Stimulated activated CD8-positive, alpha-beta memory T cell treated with anti-CD3 and anti-CD28 coated beads, Interleukin-7, amount 100 ng/mL, for 24 hours (primary cell): ENCODE results near the gene ACSBG1.

Experiments used
- DNase-seq: peaks from one replicate; pipeline ENCODE4 v3.0.0-alpha.2; 2020; ENCODE audit warnings: low read depth

ACSBG1 gene, protein sequence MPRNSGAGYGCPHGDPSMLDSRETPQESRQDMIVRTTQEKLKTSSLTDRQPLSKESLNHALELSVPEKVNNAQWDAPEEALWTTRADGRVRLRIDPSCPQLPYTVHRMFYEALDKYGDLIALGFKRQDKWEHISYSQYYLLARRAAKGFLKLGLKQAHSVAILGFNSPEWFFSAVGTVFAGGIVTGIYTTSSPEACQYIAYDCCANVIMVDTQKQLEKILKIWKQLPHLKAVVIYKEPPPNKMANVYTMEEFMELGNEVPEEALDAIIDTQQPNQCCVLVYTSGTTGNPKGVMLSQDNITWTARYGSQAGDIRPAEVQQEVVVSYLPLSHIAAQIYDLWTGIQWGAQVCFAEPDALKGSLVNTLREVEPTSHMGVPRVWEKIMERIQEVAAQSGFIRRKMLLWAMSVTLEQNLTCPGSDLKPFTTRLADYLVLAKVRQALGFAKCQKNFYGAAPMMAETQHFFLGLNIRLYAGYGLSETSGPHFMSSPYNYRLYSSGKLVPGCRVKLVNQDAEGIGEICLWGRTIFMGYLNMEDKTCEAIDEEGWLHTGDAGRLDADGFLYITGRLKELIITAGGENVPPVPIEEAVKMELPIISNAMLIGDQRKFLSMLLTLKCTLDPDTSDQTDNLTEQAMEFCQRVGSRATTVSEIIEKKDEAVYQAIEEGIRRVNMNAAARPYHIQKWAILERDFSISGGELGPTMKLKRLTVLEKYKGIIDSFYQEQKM

DNA sequence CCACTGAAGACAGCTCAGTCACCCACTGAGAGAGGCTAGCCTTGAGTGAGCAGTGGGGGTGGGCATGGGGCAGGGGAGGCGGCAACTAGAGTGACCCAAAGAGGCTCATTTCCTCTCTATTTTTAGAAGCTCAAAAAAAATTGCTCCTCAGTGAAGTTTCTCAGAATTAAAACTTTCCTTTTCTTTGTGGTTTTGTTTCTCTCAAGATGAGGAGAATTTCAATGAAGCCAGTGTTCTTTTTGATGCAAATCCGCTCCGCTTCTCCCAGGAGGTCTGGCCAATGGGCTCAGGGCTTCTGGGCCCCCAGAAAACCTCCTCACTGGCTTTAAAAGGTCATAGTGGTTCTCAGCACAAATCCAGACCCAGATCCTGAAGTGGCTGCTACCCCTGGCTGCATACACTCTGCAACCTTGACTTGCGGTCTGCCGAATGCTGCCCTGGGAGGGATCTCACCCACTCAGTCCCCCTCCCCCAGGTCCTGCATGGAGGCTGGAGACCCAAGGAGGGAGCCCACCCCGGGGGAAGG is at the start of gene ACSBG1:
TSS of gene ACSBG1 (minus strand) at position 51 of the 526 bp plus-strand sequence. CDS start 64 bp downstream, outside the sequence.
- DNase-seq: no peak

DNA sequence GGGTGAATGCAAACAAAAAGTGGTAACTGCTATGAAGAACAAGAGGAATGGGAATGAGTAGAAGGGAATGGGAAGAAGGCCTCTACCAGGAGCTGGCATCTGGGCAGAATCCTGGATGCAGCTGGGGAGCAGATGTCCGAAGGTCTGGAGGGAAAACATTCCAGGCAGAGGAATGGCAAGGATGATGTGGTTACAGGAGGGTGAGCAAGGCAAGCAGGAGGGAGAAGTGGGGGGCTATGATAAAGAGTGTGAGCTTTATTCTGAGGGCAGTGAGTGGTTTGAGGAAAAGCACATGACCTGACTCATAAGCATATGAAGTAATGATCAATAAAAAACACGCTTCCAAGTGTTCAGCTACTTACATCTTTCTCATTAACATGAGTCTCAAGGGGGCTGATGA is 48.0 kb upstream of the ACSBG1 start:
- DNase-seq: no peak

DNA sequence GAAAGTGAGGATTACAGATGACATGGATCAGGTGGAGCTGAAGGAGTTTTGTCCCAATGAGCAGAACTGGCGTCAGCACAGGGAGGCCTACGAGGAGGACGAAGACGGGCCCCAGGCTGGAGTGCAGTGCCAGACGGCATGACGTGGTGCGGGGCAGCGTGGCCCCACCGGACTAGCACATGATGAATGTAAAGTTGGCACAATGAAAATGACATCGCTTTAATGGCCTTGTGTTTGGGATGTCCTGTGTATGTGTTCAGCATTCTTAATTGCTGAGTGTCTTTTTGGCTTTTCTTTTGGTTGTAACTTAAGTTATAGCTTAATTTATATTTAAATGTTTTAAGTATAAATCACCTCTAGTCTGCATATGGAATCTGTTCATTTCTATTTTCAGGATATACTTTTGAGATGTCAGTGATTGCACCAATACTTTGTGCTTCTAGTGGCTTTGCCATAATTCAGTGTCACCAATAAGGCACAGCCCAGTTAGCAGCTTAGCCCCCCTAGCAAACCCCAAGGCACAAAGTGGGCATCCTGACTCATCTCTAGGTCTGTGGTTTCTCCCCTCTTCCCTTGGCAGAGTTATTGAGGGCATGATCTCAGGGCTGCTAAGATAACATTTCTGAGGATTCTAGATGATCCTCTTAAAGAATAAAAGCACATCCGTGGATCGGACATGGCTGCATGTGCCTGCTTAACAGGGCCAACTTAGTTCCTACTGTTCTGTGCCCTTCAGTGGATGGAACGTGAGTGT is 46.1 kb upstream of the ACSBG1 start:
- no peak for DNase-seq

DNA sequence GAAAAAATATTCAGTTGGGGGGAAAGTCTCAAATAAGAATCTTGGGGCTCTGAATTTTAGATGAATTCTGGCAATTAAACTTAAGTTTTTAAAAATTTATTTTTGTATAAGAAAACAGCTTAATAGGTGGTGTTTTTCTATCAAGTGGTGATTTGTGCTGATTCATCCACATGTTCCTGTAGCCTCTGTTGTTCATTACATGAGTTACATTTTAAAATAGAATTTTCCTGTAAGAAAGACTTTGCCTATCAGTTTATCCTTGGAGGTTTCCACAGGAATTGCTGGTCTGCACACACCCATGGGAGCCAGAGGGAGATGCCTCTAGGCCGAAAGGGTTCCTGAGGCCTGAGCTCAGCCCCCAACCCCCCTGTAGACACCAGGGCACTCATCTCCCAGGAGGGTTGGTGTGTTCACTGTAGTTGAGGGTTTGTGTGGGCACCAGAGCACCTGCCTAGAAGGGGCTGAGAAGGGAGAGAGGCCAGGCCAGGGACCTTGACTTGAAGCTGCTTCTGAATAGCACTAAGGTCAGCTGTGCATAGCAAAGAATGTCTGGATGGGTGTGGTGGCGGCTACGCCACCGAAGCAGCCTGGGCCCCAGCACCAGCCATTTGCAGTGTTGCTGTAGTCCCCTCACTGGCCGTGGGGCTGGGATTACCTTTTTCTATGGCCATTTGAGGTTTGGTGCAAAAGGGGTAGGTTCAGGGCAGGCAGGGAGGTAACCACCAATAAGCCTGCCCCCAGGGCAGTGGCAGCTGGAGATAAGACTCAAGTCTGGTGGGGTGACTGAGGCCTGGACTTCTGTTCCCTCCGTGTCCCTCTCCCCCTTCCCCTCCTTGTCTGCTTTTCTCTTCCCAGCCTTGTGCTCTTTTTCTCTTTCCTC is 41.9 kb upstream of the ACSBG1 start:
- no peak for DNase-seq

DNA sequence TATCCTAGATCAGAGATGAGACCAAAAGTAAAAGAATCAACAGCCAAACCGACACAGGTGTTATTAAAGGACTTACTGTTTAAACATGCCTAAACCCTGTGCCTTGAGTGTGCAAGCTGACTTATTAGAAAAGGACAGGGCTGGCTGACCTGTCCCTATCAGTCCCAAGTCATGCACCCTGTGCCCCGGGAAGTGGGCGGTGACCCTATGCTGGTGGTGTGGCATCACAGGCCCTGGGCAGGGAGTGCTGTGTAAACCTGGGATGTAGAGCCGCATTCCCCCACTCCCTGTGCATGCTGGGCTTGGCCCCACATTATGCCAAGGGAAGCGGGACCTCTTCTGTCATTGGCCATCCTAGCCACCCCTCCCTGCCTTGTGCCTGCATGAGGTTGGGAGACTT is 40.6 kb upstream of the ACSBG1 start:
- no peak for DNase-seq

DNA sequence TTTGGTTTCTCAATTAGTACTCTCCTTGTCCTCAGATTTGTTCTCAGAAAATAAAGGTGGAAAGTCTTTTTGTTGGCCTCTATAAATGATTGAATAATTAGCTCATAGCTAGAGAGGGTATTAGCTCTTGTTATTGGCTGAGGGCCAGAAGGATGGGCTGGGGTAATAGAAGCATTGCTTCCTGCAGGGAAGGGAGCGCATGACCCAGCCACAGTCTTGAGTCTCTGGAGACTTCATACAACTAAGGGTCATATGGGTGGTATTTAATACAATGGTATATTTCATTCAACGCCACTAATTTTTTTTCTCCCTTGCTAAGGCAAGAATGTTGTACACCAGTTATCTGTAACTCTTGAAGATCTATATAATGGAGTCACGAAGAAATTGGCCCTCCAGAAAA is 38.4 kb upstream of the ACSBG1 start:
- no peak for DNase-seq

DNA sequence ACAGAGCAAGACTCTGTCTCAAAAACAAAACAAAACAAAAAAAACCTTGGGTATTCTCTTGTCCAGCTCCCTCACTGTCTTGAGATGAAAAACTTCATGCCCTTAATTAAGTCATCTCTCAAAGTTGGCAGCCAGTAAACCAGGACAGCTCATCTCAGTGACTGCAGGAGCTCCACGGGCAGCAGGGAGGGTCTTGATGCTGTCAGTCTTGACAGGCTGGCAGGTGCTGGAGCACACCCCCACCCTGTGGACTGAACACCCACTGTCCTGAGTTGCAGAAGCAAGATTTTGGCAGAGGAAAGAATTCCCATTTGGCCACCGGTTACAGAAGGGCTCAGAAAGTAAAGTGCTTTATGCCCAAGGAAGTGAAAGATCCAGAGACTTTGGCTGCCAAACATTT is 38.0 kb upstream of the ACSBG1 start:
- DNase-seq: no peak

DNA sequence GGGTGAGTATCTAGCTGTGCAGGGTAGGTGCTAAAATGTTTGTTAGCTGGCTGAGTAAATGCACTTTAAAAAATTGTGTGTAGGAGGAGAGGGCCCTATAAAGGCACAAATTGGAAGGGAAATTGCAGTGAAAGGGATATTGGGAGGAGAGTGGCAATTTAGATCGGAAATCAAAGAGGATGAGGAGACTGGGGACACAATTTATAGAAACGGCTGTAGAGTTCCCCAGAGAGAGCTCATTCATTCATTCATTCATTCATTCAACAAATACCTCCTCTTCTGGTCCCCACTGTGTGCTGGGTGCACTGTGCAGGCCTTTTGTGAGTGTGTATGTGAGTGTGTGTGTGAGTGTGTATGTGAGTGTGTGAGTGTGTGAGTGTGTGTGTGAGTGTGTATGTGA is 32.4 kb upstream of the ACSBG1 start:
- no peak for DNase-seq

DNA sequence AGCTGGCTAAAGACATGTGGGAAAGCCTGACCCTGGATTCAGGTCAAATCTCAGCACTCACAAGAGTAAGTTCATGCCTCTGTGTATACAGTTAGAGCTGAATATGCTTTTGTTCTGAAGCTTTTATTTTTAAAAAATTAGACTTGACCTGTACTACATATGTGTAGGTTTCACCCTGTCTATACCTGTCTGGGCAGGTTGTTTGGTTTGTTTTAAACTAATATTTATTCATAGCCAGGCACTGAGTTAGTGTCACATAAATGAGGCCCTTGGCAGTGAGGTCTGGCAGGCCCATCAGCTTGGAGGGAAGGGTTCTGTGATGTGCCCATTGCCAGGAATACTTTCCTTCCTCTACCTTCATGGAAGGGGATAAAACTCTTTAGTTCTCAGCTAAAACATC is 31.9 kb upstream of the ACSBG1 start:
- DNase-seq: no peak

DNA sequence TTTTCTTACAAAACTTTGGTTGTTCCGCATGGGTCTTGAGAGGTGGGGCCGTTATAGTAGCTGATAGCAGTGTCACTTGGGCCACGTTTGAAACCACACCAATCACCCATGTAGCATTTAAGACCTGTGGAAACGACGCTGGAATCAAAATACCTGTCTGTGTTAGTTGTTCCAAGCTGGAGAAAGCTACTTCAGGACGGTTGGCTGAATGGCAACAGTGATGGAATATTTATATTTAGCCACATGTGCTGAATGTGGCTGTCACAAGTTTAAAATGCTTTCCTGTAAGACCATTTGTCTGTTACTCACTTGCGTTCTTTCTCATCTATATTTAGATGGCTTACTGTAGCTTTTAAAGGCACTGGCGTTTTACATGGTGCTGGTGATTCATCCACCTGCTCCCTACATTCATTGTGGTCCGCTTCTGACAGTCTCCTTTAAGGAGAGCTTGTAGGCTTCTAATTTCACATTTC is 31.4 kb upstream of the ACSBG1 start:
- DNase-seq: no peak

DNA sequence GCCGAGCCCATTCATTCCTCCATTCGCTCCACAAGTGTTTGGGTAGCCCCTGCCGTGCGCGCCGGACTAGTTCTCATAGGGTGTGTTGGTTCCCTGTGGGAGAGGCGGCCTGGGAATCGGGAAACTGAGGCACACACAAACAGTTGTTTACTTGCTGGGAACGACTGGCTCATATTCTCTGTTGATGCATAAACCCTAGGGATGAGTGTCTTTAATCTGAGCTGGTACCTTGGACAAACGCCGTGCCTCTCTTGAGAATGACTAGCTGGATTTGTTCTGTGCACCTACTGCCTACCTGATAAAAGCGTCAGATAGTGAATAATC is 30.7 kb upstream of the ACSBG1 start:
- no peak for DNase-seq

DNA sequence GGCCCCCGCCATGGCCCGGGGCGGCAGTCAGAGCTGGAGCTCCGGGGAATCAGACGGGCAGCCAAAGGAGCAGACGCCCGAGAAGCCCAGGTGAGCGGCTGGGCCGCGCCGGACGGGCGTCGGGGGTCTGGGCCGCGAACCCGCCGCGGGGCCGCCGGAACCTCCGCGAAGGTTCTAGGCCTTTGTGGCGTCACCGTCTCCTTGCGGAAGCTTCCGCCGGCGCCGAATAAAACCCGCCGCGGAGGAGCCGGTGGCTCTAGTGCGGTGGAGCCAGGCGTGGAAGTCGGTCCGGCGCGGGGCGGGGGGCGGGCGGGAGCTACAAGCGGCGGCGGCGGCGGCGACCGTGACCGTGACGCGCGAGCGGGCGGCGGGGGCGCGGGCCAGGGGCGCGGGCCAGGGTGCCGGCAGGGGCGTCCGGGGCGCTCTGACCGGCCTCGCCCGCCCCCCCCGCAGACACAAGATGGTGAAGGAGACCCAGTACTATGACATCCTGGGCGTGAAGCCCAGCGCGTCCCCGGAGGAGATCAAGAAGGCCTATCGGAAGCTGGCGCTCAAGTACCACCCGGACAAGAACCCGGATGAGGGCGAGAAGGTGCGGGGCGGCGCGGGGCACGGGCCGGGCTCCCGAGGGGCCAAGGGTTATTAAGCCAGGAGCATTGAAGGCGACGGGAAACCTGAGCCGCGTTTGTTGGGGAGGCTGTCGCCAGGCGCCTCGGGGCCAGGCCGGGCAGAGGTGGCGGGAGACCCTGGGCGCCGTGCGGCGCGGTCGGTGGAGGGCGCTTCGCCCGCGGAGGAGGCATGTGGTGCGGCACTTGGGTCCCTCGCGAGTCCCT is 30.2 kb upstream of the ACSBG1 start, which contains the start of gene DNAJA4:
TSS of gene DNAJA4 (plus strand) at position 259 of the 833 bp plus-strand sequence. CDS start at position 461, 202 bp downstream.
- peak; percentile 13 for DNase-seq

DNA sequence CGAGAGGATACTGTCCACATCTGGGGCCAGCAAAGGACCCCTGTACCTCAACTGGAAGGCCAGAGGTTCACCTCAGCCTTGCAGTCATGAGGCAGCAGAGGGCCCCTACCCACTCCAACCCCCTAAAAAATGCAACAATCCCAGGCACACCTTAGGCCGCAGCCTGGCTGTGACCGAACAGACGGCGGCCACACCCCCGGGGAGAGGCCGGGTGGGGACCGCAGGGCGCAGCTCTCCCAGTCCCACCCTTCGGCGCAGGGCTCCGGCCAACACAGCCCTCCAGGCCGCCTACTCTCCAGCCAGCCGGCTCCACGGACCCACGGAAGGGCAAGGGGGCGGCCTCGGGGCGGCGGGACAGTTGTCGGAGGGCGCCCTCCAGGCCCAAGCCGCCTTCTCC is 29.5 kb upstream of the ACSBG1 start:
- no peak for DNase-seq

DNA sequence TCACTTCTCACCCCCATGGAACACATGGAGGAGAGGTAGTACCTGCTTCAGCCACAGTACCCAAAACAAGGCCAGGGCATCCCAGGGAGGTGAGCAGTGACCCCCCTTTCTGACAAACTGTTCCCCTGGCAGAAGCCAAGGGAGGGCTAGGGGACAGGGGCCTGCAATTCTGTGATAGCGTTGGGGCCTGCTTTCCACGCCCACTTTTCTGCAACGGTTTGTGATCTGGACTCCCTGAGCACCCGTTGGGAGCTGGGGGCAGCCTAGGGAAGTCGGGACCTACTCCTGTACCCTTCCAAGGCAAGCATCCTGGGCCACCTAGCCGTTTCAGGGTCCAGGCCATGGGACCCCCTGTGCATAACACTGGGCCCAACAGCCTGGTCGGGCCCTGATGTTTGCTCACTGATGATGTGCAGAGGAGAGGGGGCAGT is 29.0 kb upstream of the ACSBG1 start:
- DNase-seq: no peak

DNA sequence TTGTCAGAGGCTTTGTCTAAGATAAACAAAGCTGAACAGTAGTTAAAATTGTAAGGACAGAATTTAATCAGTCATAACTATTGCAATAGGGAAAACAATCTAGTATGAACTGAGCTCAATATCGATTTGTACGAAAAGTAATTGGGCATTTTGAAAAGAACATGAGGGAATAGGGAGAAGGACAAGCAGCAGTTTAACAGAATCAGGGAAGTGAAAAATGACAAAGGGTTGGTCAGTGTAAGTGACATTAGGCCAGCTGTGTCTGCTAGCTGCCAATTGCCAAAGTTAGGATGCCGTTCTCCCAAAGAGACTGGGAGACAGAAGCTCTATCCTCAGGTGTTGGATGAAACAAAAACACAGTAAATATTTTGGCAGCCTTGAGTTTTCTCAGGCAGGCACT is 26.7 kb upstream of the ACSBG1 start:
- no peak for DNase-seq

DNA sequence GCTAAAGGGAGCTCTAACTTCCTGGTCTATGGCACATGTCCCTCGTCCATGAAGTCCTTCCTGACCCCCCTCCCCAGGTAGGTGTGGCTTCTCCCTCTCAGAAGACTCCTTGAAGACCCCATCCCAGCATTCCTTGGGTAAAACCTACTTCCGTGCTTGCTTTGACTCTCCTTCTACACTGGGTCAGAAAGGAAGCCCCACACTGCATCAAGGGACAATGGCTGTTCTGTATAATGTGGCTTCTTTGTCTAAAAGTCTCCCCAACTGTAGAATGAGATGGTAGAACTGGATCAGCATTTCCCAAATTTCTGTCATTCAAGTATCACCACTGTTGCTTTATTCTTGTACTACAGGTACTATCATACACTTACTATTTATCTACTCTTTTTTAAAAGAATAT is 26.1 kb upstream of the ACSBG1 start:
- no peak for DNase-seq

DNA sequence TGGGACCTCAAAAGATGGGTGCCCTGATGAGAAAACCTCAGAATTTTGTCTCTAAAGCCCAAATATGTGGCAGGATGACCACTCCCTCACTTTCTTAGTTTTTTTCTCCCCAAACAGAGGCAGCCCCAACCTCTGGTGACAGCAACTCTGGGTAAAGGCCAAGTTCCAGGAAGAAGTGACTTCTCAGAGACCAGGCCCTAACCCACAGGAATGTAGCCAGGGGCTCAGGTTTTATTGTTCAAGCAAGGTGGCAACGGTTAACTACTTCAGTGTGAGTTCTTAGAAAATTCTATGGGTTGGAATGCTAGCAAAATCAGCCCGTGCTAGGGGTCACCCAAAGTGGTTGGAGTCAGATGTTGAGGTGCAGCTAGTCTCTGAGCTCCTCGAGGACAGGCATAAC is 24.9 kb upstream of the ACSBG1 start:
- DNase-seq: no peak

DNA sequence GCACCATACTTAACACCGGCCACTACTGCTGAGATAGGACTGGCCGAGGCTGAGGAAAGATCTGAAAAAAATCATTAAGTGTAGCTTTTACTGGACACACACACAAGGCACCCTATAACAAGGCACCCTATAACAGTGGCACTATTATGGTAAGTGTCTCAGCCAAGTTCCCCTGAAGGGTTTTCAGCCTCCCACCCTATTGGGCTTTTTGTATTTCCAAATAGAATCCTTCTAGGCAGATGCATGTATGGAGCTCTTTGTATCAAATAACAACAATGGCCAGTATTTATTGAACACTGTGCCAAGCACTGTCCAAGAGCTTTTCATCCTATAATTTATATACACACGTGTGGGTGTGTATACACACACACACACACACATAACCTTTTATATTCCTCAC is 23.3 kb upstream of the ACSBG1 start:
- no peak for DNase-seq

DNA sequence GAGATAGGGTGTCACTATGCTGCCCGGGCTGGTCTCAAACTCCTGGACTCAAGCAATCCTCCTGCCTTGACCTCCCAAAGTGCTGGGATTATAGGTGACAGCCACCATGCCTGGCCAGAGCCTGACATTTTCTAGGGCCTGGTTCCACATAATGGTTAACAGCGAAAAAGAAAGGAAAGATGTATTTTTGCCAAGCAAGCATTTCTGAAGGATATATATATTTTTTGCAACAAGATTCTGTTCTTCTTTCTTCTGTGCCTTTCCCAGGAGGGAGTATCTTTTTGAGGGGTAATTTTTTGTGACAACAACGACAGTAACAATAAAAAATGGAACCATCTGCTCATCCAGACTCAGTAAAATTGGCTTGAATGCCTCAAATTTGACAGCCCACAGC is 21.7 kb upstream of the ACSBG1 start:
- DNase-seq: no peak

DNA sequence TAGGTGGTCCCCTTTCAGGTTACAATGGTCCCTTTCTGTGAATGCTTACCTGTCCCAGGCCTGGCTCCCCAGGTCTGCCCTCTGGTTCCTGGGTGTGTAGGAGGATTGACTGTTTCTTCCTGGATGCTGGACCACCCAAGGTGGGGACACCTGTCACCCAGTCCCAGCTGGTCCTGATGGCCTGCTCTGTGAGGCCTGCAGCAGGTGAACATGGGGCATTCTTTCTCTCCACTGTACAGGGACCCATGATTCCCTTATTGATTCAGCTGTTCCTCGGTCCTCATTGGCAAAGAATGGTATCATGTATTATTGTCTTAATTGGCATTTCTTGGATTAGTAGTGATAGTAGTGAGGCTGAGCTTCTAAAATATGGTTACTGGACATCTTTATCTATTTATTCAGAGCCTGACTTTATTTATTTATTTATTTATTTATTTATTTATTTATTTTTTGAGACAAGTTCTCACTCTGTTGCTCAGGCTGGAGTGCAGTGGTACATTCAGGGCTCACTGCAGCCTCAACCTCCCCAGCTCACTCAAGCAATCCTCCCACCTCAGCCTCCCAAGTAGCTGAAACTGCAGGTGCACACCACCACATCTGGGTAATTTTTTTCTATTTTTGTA is 21.2 kb upstream of the ACSBG1 start:
- no peak for DNase-seq
